Neuron (in vitro differentiated cells): ENCODE measurements around the gene EFNA1.
A peak's percentile ranks its signal among the peaks of the same experiment; 100 is the strongest.

Experiments used
- H2AFZ ChIP-seq: one replicate; pipeline ENCODE4 v1.6.1; 2013; ENCODE audit warnings: low read depth, mild to moderate bottlenecking, inconsistent platforms, low read length, moderate library complexity
- H3K27me3 ChIP-seq: one replicate; pipeline ENCODE4 v1.6.1; 2013; ENCODE audit warnings: low read length; ENCODE audit not compliant: insufficient read depth
- H3K36me3 ChIP-seq: one replicate; pipeline ENCODE4 v1.6.1; 2013; ENCODE audit warnings: low read length; ENCODE audit not compliant: insufficient read depth
- H3K4me1 ChIP-seq: one replicate; pipeline ENCODE4 v1.6.1; 2013; ENCODE audit warnings: low read length; ENCODE audit not compliant: insufficient read depth
- H3K4me3 ChIP-seq: 2 replicates; pipeline ENCODE4 v1.5.1; 2013; ENCODE audit warnings: mild to moderate bottlenecking, low read length, moderate library complexity
- H3K9me3 ChIP-seq: one replicate; pipeline ENCODE4 v1.6.1; 2013; ENCODE audit warnings: low read length

EFNA1 gene

GRCh38 chr1:155171836-155172731 lies 44.4 kb downstream of the EFNA1 start:
- Histone ChIP-seq H3K27me3 (no peaks in the 10 kb centered on the region), H3K9me3 (no peaks in the 10 kb centered on the region), H3K4me1 (peaks cover 25% of the 10 kb centered on the region), H3K36me3 (peaks cover 16% of the 10 kb centered on the region), H2AFZ (no peak overlapping the region), H3K4me3 (peak overlapping the region; percentile 78)

GRCh38 chr1:155172732-155173477 lies 45.2 kb downstream of the EFNA1 start, which contains the start of gene KRTCAP2:
Gene KRTCAP2, minus strand, starts transcription at chr1:155173304. Its CDS starts 80 bp downstream, at chr1:155173224.
- Histone ChIP-seq H3K4me3 (peak within 1 kb of the TSS; percentile 78), H3K4me1 (peaks cover 25% of the 10 kb centered on the region), H3K9me3 (no peaks in the 10 kb centered on the region), H3K27me3 (no peaks in the 10 kb centered on the region), H3K36me3 (peaks cover 20% of the 10 kb centered on the region), H2AFZ (no peak within 1 kb of the TSS)

DNA sequence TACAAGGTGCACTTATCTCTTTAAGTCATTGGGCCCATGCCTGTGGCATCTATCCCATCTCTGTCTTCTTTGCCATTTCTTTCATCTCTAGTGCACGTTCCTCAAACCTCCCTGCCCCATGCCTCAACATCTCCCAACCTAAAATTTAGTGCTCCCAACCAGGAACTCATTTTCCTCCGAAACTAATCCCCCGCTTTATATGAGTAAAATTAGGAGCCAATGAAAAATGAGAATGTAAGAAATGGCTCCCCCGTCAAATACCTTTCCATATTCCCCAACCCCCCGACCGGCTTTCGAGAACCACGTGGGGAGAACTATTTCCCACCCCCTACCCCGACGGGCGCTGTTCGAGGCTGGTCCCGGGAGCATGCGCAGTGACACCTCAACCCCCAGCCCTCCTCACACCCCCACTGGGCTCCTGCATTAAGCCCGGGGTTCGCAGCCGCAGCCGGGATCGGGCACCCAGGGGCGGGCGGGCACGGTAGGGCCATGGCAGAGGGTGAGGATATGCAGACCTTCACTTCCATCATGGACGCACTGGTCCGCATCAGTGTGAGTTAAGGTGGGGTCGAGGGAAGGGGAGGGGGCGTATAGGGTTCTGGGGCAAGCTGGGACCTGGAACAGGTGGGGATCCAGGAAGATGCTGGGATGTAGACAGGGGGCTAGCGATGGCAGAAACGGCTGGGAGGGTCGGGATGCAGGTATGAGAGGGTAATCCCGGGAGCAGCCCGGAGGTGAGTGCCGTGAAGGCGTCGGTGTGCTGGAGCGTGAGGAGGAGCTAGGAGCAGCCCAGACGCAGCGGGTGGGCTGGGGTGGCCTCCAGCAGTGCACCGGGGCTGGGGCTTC lies 46.0 kb downstream of the EFNA1 start, which contains the start of gene TRIM46:
Gene TRIM46, plus strand, starts transcription at position 372 of the 846 bp plus-strand sequence. Its CDS starts 118 bp downstream, at position 490.
- no peak within 1 kb of the TSS for H2AFZ ChIP-seq
- H3K9me3 ChIP-seq = no peaks in the 10 kb centered on the region
- peaks cover 25% of the 10 kb centered on the region for H3K4me1 ChIP-seq
- no peaks in the 10 kb centered on the region for H3K27me3 ChIP-seq
- peak within 1 kb of the TSS; percentile 78 for H3K4me3 ChIP-seq
- peaks cover 24% of the 10 kb centered on the region for H3K36me3 ChIP-seq

DNA sequence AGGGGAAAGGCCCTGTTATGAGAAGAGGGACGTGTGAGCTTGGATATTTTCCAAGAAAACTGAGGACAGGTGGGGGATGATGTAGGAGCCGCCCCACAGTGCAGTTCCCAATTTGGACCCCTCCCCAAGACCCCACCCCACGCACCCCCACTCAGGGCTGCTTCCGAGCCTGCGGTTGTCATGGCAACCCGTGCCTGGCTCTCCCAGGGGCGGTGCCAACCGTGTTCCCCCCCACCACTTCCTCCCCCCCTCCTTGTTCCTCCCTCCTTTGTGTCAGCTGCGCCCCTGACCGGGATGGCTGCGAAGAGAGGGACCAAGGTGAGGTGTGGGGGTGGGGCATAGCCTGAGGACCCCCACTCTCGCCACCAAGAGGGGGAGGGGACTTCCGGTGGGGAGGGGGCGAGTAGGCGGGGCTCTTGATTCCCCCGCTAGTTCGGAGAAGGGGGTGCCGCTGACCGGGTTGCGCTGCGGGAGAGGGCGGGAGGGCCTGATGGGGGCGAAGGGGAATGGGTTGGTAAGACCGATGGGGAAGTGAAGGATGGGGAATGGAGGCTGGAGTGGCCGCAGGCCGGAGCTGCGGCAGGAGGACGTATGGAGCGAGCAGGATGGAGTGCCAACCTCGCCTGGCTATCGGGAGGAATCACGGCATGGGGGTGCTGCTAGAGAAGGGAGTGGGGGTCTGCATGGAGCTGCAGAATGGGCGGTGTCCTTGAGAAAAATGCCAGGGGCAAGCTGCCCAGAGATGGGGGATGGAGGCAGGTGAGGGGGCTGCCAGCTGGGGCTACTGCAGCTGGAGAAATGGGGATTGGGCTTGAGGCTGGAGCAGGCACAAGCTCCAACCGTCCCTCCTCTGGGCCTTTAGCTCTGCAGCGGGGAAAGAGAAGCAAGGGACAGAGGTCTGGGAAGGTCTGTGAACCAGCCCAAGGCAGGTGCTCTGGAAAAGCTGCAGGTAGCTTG lies 46.9 kb downstream of the EFNA1 start:
- peaks cover 21% of the 10 kb centered on the region for H3K36me3 ChIP-seq
- H3K9me3 ChIP-seq = no peaks in the 10 kb centered on the region
- H3K4me3 ChIP-seq = peak overlapping the region; percentile 78

GRCh38 chr1:155175281-155175926 lies 47.7 kb downstream of the EFNA1 start:
- Histone ChIP-seq H3K4me1 (peaks cover 25% of the 10 kb centered on the region), H3K9me3 (no peaks in the 10 kb centered on the region), H3K4me3 (peak overlapping the region; percentile 78), H2AFZ (no peak overlapping the region), H3K36me3 (peaks cover 19% of the 10 kb centered on the region), H3K27me3 (no peaks in the 10 kb centered on the region)

More for the DNA sequence above, 46.9 kb downstream of the EFNA1 start:
- Histone ChIP-seq H3K27me3 (no peaks in the 10 kb centered on the region), H2AFZ (no peak overlapping the region), H3K4me1 (peaks cover 25% of the 10 kb centered on the region)

DNA sequence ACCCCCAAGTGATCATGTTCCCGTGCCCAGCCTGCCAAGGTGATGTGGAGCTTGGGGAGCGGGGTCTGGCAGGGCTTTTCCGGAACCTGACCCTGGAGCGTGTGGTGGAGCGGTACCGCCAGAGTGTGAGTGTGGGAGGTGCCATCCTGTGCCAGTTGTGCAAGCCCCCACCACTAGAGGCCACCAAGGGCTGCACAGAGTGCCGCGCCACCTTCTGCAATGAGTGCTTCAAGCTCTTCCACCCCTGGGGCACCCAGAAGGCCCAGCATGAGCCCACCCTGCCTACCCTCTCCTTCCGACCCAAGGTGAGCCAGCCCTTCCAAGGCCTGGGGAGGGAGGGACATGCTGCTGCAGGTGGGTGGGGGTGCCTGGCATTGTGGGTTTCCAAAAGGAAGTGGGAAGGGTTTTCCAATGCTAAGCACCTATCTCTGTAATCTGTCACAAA lies 48.3 kb downstream of the EFNA1 start:
- Histone ChIP-seq H3K4me3 (no peak overlapping the region), H3K9me3 (no peaks in the 10 kb centered on the region), H2AFZ (no peak overlapping the region), H3K27me3 (no peaks in the 10 kb centered on the region), H3K4me1 (peaks cover 25% of the 10 kb centered on the region), H3K36me3 (peaks cover 18% of the 10 kb centered on the region)

DNA sequence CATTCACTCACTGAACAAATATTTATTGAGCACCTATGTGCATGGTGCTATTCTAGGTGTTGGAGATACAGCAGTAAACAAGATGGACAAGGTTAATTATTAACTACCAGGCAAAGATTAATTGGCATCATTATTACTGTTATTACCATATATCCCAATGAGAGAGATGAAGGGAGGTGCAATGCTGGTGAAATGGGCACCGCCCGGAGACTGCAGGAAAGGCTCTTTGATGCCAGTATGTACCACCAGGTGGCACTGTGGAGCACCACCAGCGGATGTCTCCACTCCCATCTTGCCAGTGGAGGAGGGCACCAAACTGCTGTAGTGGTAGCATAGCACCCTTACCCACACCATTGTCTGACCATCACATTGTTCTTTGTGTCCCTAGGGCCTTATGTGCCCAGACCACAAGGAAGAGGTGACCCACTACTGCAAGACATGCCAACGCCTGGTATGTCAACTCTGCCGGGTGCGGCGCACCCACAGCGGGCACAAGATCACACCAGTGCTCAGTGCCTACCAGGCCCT lies 48.9 kb downstream of the EFNA1 start:
- H3K36me3 ChIP-seq = peaks cover 18% of the 10 kb centered on the region
- no peak overlapping the region for H2AFZ ChIP-seq
- no peaks in the 10 kb centered on the region for H3K9me3 ChIP-seq
- H3K4me1 ChIP-seq = peaks cover 25% of the 10 kb centered on the region
- no peaks in the 10 kb centered on the region for H3K27me3 ChIP-seq
- no peak overlapping the region for H3K4me3 ChIP-seq

- H3K27me3 ChIP-seq = no peaks in the 10 kb centered on the region
- no peak overlapping the region for H3K4me3 ChIP-seq
- H3K4me1 ChIP-seq = peaks cover 20% of the 10 kb centered on the region
These were observed 49.7 kb downstream of the EFNA1 start for GRCh38 chr1:155177192-155177917.

DNA sequence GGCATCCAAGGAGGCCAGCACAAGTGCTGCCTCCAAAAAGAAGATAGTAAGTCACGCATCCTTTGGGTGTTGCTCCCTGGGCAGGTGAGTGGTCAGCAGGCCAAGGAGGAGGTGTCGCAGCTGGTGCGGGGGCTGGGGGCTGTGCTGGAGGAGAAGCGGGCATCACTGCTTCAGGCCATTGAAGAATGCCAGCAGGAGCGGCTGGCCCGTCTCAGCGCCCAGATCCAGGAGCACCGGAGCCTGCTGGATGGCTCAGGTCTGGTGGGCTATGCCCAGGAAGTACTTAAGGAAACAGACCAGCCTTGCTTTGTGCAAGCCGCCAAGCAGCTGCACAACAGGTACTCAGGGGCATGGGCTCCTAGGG lies 50.2 kb downstream of the EFNA1 start:
- H3K9me3 ChIP-seq = no peaks in the 10 kb centered on the region
- H3K4me3 ChIP-seq = no peak overlapping the region
- H3K27me3 ChIP-seq = no peaks in the 10 kb centered on the region
- no peak overlapping the region for H2AFZ ChIP-seq
- H3K4me1 ChIP-seq = peaks cover 17% of the 10 kb centered on the region
- peaks cover 18% of the 10 kb centered on the region for H3K36me3 ChIP-seq

More at GRCh38 chr1:155177192-155177917, 49.7 kb downstream of the EFNA1 start:
- Histone ChIP-seq H3K36me3 (peaks cover 18% of the 10 kb centered on the region), H2AFZ (no peak overlapping the region), H3K9me3 (no peaks in the 10 kb centered on the region)

- Histone ChIP-seq H3K4me1 (peaks cover 14% of the 10 kb centered on the region), H3K36me3 (peaks cover 18% of the 10 kb centered on the region), H3K27me3 (no peaks in the 10 kb centered on the region), H3K9me3 (no peaks in the 10 kb centered on the region), H2AFZ (no peak overlapping the region), H3K4me3 (no peak overlapping the region)
These were observed 50.9 kb downstream of the EFNA1 start for GRCh38 chr1:155178441-155179111.
